Kidney (tissue), 14 donors: Measurements from ENCODE around the gene SLC29A1. TPM values are rescaled to one million over a fixed set of nuclear protein-coding genes. Genes with fewer than 3 reads are reported as not detected.
"Not testable (repeated sequence)": the region's sequence is repeated elsewhere in the genome, so short reads cannot be mapped to it uniquely, and the experiment has no call there.

Experiments
- DNase-seq, 5 donors: peaks; one replicate each; pipeline ENCODE4 v3.0.0-alpha.2; 2013 to 2020
- FAIRE-seq: peaks from 2 replicates; lab custom pipeline; 2012; peaks lifted over from hg19 to GRCh38; lab: Jason Lieb, UNC
- H3K27ac ChIP-seq, 2 donors: one replicate each; pipeline ENCODE4 v1.7.0; 2013; ENCODE audit warnings: low read depth in 2 of 2, low read length in 2 of 2, inconsistent platforms in 1 of 2
- H3K27me3 ChIP-seq: one replicate; pipeline ENCODE4 v1.7.1; 2013; ENCODE audit warnings: low read length, inconsistent platforms; ENCODE audit not compliant: control insufficient read depth, insufficient read depth
- H3K36me3 ChIP-seq, 3 donors: one replicate each; pipeline versions ENCODE4 v1.7.0 to v1.7.1; 2013; ENCODE audit warnings: low read length in 3 of 3, control low read depth in 1 of 3, inconsistent platforms in 1 of 3; ENCODE audit not compliant: insufficient read depth in 3 of 3, control insufficient read depth in 2 of 3
- H3K4me1 ChIP-seq, 3 donors: one replicate each; pipeline versions ENCODE4 v1.7.0 to v1.7.1; 2013; ENCODE audit warnings: low read length in 3 of 3, inconsistent platforms in 1 of 3, low read depth in 1 of 3; ENCODE audit not compliant: control insufficient read depth in 2 of 3, insufficient read depth in 2 of 3
- H3K4me3 ChIP-seq, 3 donors: one replicate each; pipeline versions ENCODE4 v1.7.0 to v1.8.1; 2013; ENCODE audit warnings: low read length in 3 of 3, control low read depth in 1 of 3, inconsistent platforms in 1 of 3
- H3K9ac ChIP-seq, 3 donors: one replicate each; pipeline versions ENCODE4 v1.7.0 to v1.7.1; 2013; ENCODE audit warnings: low read length in 3 of 3, control low read depth in 1 of 3, inconsistent platforms in 1 of 3
- H3K9me3 ChIP-seq, 3 donors: one replicate each; pipeline versions ENCODE4 v1.7.0 to v1.7.1; 2013; ENCODE audit warnings: low read length in 3 of 3, control low read depth in 1 of 3, inconsistent platforms in 1 of 3; ENCODE audit not compliant: control insufficient read depth in 2 of 3, insufficient read depth in 1 of 3
- intact Hi-C: fragments of 100-400 bp; cut with DNase I; formaldehyde crosslinking; loops from one replicate; pipeline ENCODE4 v1.11.1; 2022
- polyA plus RNA-seq: library from polyadenylated mRNA; stranded (reverse); fragments of 350-450 nt; fragmentation: Illumina TruSeq; extraction: RNeasy Lipid Tissue Mini Kit (QIAGEN cat#74804); gene quantifications from one replicate; pipeline ENCODE4 v1.2.3, GENCODE V29; 2014; ENCODE audit warnings: low read depth, low replicate concordance; ENCODE audit not compliant: insufficient read depth
- total RNA-seq: library from RNA; stranded (reverse); fragmentation: NEBNext Ultra II Directional; extraction: Animal tissue kit (Norgen Biotek cat#: 25700); gene quantifications from one replicate; pipeline ENCODE4 v1.2.1, GENCODE V29; 2021
- TF ChIP-seq, protein P1 (sequence below): IDR thresholded peaks from 3 replicates; pipeline ENCODE4 v1.5.1; 2012; ENCODE audit warnings: mild to moderate bottlenecking, moderate library complexity, borderline replicate concordance; ENCODE audit not compliant: insufficient read depth; ENCODE audit errors: extremely low read depth
- donor health status: control.
- donor health status: control.
- donor health status: control.
- donor health status: control.
- donor health status: control.
- donor health status: DM: yes; HTN: yes; CAD: no.
- donor health status: Normal renal cell carcinoma (clear cell type).

The SLC29A1 gene
- total and polyA plus RNA-seq, 2 donors from 2014 or later, result 50.1 to 74.6 TPM

GRCh38 chr6:44228836-44229235 is 5.4 kb downstream of the SLC29A1 start:
- H3K9me3 ChIP-seq, result no peaks in the 10 kb centered on the region
- H3K36me3 ChIP-seq, result peaks cover 0 to 5% (median 0%) of the 10 kb centered on the region in 3 donors
- intact Hi-C loops, result no loop called here
- no peak overlapping the region for H3K4me3 ChIP-seq
- TF ChIP-seq, protein P1, sequence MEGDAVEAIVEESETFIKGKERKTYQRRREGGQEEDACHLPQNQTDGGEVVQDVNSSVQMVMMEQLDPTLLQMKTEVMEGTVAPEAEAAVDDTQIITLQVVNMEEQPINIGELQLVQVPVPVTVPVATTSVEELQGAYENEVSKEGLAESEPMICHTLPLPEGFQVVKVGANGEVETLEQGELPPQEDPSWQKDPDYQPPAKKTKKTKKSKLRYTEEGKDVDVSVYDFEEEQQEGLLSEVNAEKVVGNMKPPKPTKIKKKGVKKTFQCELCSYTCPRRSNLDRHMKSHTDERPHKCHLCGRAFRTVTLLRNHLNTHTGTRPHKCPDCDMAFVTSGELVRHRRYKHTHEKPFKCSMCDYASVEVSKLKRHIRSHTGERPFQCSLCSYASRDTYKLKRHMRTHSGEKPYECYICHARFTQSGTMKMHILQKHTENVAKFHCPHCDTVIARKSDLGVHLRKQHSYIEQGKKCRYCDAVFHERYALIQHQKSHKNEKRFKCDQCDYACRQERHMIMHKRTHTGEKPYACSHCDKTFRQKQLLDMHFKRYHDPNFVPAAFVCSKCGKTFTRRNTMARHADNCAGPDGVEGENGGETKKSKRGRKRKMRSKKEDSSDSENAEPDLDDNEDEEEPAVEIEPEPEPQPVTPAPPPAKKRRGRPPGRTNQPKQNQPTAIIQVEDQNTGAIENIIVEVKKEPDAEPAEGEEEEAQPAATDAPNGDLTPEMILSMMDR, result no peak
- DNase-seq, result no peak
- H3K4me1 ChIP-seq, result peaks cover 0 to 22% (median 22%) of the 10 kb centered on the region in 3 donors
- no peak for FAIRE-seq
- no peak overlapping the region for H3K9ac ChIP-seq
- no peaks in the 10 kb centered on the region for H3K27me3 ChIP-seq
- no peak overlapping the region for H3K27ac ChIP-seq

- Histone ChIP-seq H3K4me1 (peaks cover 0 to 24% (median 21%) of the 10 kb centered on the region in 3 donors), H3K4me3 (no peak overlapping the region), H3K36me3 (peaks cover 0 to 5% (median 0%) of the 10 kb centered on the region in 3 donors), H3K27me3 (no peaks in the 10 kb centered on the region), H3K9ac (no peak overlapping the region), H3K9me3 (no peaks in the 10 kb centered on the region), H3K27ac (no peak overlapping the region)
- DNase-seq (no peak), FAIRE-seq (no peak)
- TF ChIP-seq, protein P1, result no peak
- intact Hi-C loops, result no loop called here
These were observed 6.1 kb downstream of the SLC29A1 start for GRCh38 chr6:44229376-44230033.

GRCh38 chr6:44230034-44230675 is 6.8 kb downstream of the SLC29A1 start:
- H3K9me3 ChIP-seq, result no peaks in the 10 kb centered on the region
- H3K9ac ChIP-seq, result no peak overlapping the region
- H3K4me1 ChIP-seq, result peaks cover 0 to 31% (median 27%) of the 10 kb centered on the region in 3 donors
- intact Hi-C loops, result no loop called here
- peaks cover 0 to 5% (median 0%) of the 10 kb centered on the region in 3 donors for H3K36me3 ChIP-seq
- no peaks in the 10 kb centered on the region for H3K27me3 ChIP-seq
- no peak overlapping the region for H3K4me3 ChIP-seq
- DNase-seq (no peak), FAIRE-seq (no peak)
- no peak overlapping the region for H3K27ac ChIP-seq
- TF ChIP-seq, protein P1, result no peak

DNA sequence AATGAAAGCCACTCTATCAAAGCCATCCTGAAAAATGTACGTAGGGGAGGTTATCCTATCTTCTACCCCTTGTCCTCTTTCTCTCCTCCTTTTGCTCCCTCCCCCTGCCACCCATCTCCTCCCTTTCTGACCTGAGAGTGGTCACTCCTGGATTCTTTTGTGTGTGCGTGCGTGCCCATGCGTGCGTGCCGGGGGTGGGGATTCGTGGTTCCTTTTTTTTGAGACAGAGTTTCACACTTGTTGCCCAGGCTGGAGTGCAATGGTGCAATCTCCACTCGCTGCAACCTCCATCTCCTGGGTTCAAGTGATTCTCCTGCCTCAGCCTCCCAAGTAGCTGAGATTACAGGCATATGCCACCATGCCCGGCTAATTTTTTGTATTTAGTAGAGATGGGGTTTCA is 8.0 kb downstream of the SLC29A1 start:
- H3K9ac ChIP-seq, DNase-seq, intact Hi-C loops, H3K36me3 ChIP-seq, H3K27ac ChIP-seq, FAIRE-seq, H3K9me3 ChIP-seq, H3K27me3 ChIP-seq, H3K4me3 ChIP-seq: not testable (repeated sequence)
- H3K4me1 ChIP-seq, result peaks cover 0 to 28% (median 24%) of the 10 kb centered on the region in 3 donors
